Left lung (tissue), 10 donors: ENCODE data around the gene DOCK11. TPM values are rescaled to one million over a fixed set of nuclear protein-coding genes. Genes with fewer than 3 reads are reported as not detected.

Experiments
- ATAC-seq: fragments of 200-7000 bp; cut with Tn5 transposase; one replicate; pipeline ENCODE4 v1.9.1; 2020; ENCODE audit warnings: moderate library complexity
- DNase-seq, 4 donors: peaks; one replicate each; pipeline ENCODE4 v3.0.0-alpha.2; 2013 to 2020
- H3K27ac ChIP-seq, 2 donors: fragments of 200-600 bp; sonication (generic) in 1 of 2; one replicate each; pipeline versions ENCODE4 v1.5.0 to v1.8.0; 2020 to 2021
- H3K27me3 ChIP-seq, 2 donors: fragments of 200-600 bp; sonication (generic) in 1 of 2; one replicate each; pipeline versions ENCODE4 v1.5.0 to v1.8.0; 2020 to 2021
- H3K36me3 ChIP-seq, 2 donors: fragments of 200-600 bp; sonication (generic) in 1 of 2; one replicate each; pipeline versions ENCODE4 v1.5.0 to v1.8.0; 2020 to 2021
- H3K4me1 ChIP-seq, 2 donors: fragments of 200-600 bp; one replicate each; pipeline ENCODE4 v1.8.0; 2021
- H3K4me3 ChIP-seq, 2 donors: fragments of 200-600 bp; sonication (generic) in 1 of 2; one replicate each; pipeline versions ENCODE4 v1.5.0 to v1.8.0; 2020 to 2021; ENCODE audit warnings: mild to moderate bottlenecking in 1 of 2
- H3K9me3 ChIP-seq, 2 donors: fragments of 200-600 bp; sonication (generic) in 1 of 2; one replicate each; pipeline versions ENCODE4 v1.5.0 to v1.8.0; 2020 to 2021
- intact Hi-C, 2 donors: fragments of 100-400 bp; cut with DNase I; formaldehyde crosslinking; loops; one replicate each; pipeline versions ENCODE4 v1.11.2 to v1.14.2; 2022
- polyA plus RNA-seq, 6 donors: library from polyadenylated mRNA; unstranded; fragments of 120-200 nt; gene quantifications; one replicate each; pipeline ENCODE4 v1.2.1, GENCODE V29; 2013; ENCODE audit not compliant: insufficient read length in 6 of 6
- total RNA-seq, 2 donors: library from RNA; stranded (reverse); fragmentation: NEBNext Ultra II Directional; extraction: Animal tissue kit (Norgen Biotek cat#: 25700); gene quantifications; one replicate each; pipeline ENCODE4 v1.2.1, GENCODE V29; 2021
- TF ChIP-seq, protein P1 (sequence below), 2 donors: fragments of 200-600 bp; sonication (generic) in 1 of 2; IDR thresholded peaks; one replicate each; pipeline versions ENCODE4 v1.5.0 to v1.8.0; 2021; ENCODE audit warnings: antibody characterized with exemption in 2 of 2
- donor health status: DM: no; HTN: yes; CAD: no.
- donor health status: DM: no; HTN: no; CAD: no.

Gene DOCK11
- total and polyA plus RNA-seq, 8 donors: 13.4 to 36.8 (median 16.9) TPM

DNA sequence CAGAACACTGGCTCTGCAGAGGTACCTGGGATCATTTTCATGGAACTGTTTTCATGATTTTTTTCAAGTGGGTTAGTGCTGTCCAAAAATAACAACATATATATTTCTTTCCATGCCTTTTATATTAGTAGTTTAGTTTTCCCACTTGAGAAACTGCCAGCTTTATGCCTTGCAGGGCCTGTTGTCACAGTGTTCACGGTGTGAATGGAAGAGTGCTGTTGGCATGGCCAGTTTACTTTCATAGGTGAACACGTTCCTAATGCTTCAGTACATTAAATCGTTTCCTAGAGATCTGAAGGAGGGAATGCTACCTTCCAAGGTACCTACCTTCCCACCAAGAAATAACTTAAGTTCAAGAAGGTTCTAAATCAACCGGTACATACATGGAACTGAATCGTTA lies 12.6 kb downstream of the DOCK11 start:
- Histone ChIP-seq H3K27ac (no peak overlapping the region), H3K27me3 (no peaks in the 10 kb centered on the region), H3K36me3 (no peaks in the 10 kb centered on the region), H3K4me3 (no peak overlapping the region), H3K4me1 (peaks cover 0 to 25% of the 10 kb centered on the region in 2 donors), H3K9me3 (no peaks in the 10 kb centered on the region)
- DNase-seq (no peak), ATAC-seq (no peak)
- TF ChIP-seq, protein P1, sequence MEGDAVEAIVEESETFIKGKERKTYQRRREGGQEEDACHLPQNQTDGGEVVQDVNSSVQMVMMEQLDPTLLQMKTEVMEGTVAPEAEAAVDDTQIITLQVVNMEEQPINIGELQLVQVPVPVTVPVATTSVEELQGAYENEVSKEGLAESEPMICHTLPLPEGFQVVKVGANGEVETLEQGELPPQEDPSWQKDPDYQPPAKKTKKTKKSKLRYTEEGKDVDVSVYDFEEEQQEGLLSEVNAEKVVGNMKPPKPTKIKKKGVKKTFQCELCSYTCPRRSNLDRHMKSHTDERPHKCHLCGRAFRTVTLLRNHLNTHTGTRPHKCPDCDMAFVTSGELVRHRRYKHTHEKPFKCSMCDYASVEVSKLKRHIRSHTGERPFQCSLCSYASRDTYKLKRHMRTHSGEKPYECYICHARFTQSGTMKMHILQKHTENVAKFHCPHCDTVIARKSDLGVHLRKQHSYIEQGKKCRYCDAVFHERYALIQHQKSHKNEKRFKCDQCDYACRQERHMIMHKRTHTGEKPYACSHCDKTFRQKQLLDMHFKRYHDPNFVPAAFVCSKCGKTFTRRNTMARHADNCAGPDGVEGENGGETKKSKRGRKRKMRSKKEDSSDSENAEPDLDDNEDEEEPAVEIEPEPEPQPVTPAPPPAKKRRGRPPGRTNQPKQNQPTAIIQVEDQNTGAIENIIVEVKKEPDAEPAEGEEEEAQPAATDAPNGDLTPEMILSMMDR (IDR thresholded peaks at IDR 0.05): no peak
- intact Hi-C loops: no loop called here

DNA sequence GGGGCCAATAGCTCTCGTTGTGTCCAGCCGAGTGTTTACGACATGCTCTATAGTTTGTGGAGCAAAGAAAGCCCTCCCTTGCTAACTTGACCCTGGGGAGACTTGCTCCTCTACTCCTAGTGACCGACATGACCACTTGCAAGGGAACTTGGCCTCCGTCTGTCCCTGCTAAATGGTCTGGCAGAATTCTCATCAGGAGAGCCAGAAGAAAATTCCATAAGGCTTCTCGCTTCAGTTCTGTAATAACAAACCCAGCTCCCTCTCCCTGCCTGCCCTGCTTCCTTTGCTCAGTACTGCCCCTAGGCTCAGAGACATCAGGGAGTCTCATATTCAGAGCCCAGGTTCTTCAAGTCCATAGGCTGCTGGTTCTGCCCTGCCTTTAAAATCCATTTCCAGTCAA lies 13.0 kb downstream of the DOCK11 start:
- H3K27ac ChIP-seq: no peak overlapping the region
- no peak for ATAC-seq
- intact Hi-C loops: no loop called here
- no peaks in the 10 kb centered on the region for H3K36me3 ChIP-seq
- TF ChIP-seq, protein P1 (IDR thresholded peaks at IDR 0.05): no peak
- H3K27me3 ChIP-seq: no peaks in the 10 kb centered on the region
- peaks cover 0 to 27% of the 10 kb centered on the region in 2 donors for H3K4me1 ChIP-seq
- no peak overlapping the region for H3K4me3 ChIP-seq
- DNase-seq: no peak
- no peaks in the 10 kb centered on the region for H3K9me3 ChIP-seq

DNA sequence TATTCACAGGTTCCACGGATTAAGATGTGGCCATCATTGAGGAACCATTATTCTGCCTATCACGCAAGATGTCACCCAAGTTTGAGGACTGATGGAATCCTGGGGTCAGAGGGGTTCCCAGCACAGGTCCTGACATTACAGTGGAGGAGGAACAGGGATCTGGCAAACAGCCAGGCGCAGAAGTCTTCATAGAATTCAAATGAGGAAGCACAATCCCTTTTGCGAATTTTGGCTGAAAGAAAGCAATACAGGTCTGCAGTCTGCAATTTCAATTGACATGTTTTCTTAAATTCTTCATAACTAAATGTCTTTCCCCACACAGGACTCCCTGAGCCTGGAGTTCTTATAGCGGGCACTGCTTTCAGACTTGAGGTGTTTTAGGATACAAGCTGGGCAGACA lies 14.5 kb downstream of the DOCK11 start:
- Histone ChIP-seq H3K27me3 (no peaks in the 10 kb centered on the region), H3K27ac (no peak overlapping the region), H3K9me3 (no peaks in the 10 kb centered on the region), H3K4me1 (peaks cover 0 to 18% of the 10 kb centered on the region in 2 donors), H3K36me3 (no peaks in the 10 kb centered on the region), H3K4me3 (no peak overlapping the region)
- TF ChIP-seq, protein P1 (IDR thresholded peaks at IDR 0.05): no peak
- intact Hi-C loops: no loop called here
- ATAC-seq: no peak
- peak in 1 of 4 donors; percentile 47 for DNase-seq

DNA sequence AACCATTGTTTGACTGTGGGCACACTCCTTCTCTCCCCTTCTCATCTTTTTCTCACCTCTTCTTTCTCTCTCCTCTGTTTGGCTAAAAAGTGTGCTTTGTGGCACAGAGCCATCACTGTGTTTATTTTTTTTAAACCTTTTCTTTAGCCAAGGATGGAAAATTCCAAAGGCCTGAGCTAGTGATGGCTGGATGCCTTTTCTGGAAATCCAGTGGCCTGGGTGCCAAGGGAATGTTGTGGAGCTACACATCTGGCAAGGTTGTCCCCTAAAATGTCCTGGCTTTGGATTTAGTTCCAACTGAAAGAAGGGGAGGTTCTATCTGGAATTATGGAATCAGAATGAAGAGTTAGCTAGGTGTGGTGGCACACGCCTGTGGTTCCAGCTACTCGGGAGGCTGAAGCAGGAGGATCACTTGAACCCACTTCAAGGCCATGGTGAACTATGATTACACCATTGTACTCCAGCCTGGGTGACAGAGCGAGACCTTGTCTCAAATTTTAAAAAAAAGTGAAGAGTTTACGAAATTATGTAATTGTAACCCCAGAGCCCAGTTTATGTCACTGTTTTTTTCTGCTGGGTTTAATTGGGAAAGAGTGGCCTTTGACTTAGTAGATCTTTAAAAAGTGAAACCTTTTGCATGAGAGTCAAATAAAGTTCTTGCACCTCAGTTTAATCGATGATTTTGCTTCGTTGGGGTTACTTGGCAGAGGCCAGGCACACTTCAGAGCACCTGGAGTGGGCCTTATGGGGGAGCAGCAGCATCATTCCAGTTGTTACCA lies 17.7 kb downstream of the DOCK11 start:
- no peak for ATAC-seq
- H3K27ac ChIP-seq: peak overlapping the region in 1 of 2 donors; percentile 8

More for the DNA sequence above, 17.7 kb downstream of the DOCK11 start:
- Histone ChIP-seq H3K9me3 (no peaks in the 10 kb centered on the region), H3K4me1 (peaks cover 0 to 18% of the 10 kb centered on the region in 2 donors), H3K27me3 (no peaks in the 10 kb centered on the region), H3K4me3 (no peak overlapping the region), H3K36me3 (no peaks in the 10 kb centered on the region)
- intact Hi-C loops: no loop called here
- DNase-seq: no peak
- TF ChIP-seq, protein P1 (IDR thresholded peaks at IDR 0.05): no peak
